NOMO-1 treated with DMSO at 0.1 percent for 48 hours (cell line): ENCODE data around the gene TOMM7.
"Not testable (repeated sequence)": the region's sequence is repeated elsewhere in the genome, so short reads cannot be mapped to it uniquely, and the experiment has no call there.

Source experiments
- DNase-seq: peaks from one replicate; lab custom pipeline; 2025; ENCODE audit not compliant: unreplicated experiment; lab: John Stamatoyannopoulos, UW

The TOMM7 gene

GRCh38 chr7:22790640-22791039 lies 32.0 kb downstream of the TOMM7 start:
- DNase-seq, result not testable (repeated sequence)

- DNase-seq, result no peak
Measured at GRCh38 chr7:22787951-22788350, 34.7 kb downstream of the TOMM7 start.

- no peak for DNase-seq
Measured at GRCh38 chr7:22786290-22786932, 36.2 kb downstream of the TOMM7 start.

- no peak for DNase-seq
Measured at GRCh38 chr7:22784346-22784745, 38.3 kb downstream of the TOMM7 start.

GRCh38 chr7:22783421-22783820 lies 39.2 kb downstream of the TOMM7 start:
- no peak for DNase-seq

- DNase-seq, result peak; percentile 51
Measured at GRCh38 chr7:22782616-22783232, 39.9 kb downstream of the TOMM7 start.

GRCh38 chr7:22781230-22781711 lies 41.4 kb downstream of the TOMM7 start:
- no peak for DNase-seq

- DNase-seq, result not testable (repeated sequence)
Measured at GRCh38 chr7:22779730-22780323, 42.8 kb downstream of the TOMM7 start.

GRCh38 chr7:22776964-22777363 lies 45.7 kb downstream of the TOMM7 start:
- no peak for DNase-seq

GRCh38 chr7:22772885-22773284 lies 49.8 kb downstream of the TOMM7 start:
- no peak for DNase-seq

- DNase-seq, result no peak
Measured at GRCh38 chr7:22771872-22772228, 50.8 kb downstream of the TOMM7 start.

GRCh38 chr7:22771194-22771871 lies 51.3 kb downstream of the TOMM7 start:
- no peak for DNase-seq

- peak; percentile 66 for DNase-seq
Measured at GRCh38 chr7:22765609-22766008, 57.0 kb downstream of the TOMM7 start.
